ENCODE data around the gene SARDH. TPM values are rescaled to one million over a fixed set of nuclear protein-coding genes. Genes with fewer than 3 reads are reported as not detected.

The SARDH gene
- total and polyA plus RNA-seq, 2 of the 8 experiments (the other 6 are each of a cell fraction or from before 2014, with no cell fraction given) = 6.4 to 7.4 TPM

- FAIRE-seq (no peak), DNase-seq (ENCODE audit: low read depth in 1 of 2, low spot score in 2 of 2) (no peak)
- CTCF ChIA-PET (ENCODE audit: partially characterized antibody) = interaction anchor here (0.6 to 6.5 kb wide), 14 partner anchors 8 to 392 kb away, joined by 3 to 65 read pairs (median 4); partner anchors contain the start of gene SARDH
Observed at GRCh38 chr9:133779516-133780403, 41.6 kb upstream of the SARDH start.

More at GRCh38 chr9:133779516-133780403, 41.6 kb upstream of the SARDH start:
- Histone ChIP-seq H2BK20ac (ENCODE audit: low read length) (no peak overlapping the region), H3K9ac (replicated peaks in 1 of 4; ENCODE audit: extremely low read depth in 1 of 4, low read depth in 3 of 4, low read length in 3 of 4) (no peak overlapping the region), H2BK120ac (replicated peaks; ENCODE audit: low read depth, low read length) (no peak overlapping the region), H3K4me2 (ENCODE audit: insufficient read depth in 1 of 2, low read depth in 2 of 2, low read length in 2 of 2) (no peak overlapping the region), H2BK12ac (ENCODE audit: low read depth, low read length) (no peak overlapping the region), H3K4me1 (replicated peaks in 1 of 4; ENCODE audit: control insufficient read depth in 3 of 4, insufficient read depth in 4 of 4, low read length in 3 of 4) (no peaks in the 10 kb centered on the region), H3K4me3 (ENCODE audit: extremely low read depth in 1 of 4, insufficient read depth in 2 of 4, low read depth in 3 of 4, low read length in 4 of 4) (no peak overlapping the region), H3K9me3 (ENCODE audit: insufficient read depth in 2 of 2, low read depth in 1 of 2, low read length in 1 of 2) (no peaks in the 10 kb centered on the region), H3K79me2 (ENCODE audit: control insufficient read depth in 1 of 2, insufficient read depth in 2 of 2, low read length in 2 of 2) (no peaks in the 10 kb centered on the region), H3K23ac (ENCODE audit: insufficient read length) (no peak overlapping the region), H3K27ac (ENCODE audit: low read depth, low read length) (no peak overlapping the region), H3K23me2 (ENCODE audit: low read depth, low read length) (no peaks in the 10 kb centered on the region), H3K56ac (replicated peaks; ENCODE audit: insufficient read length, low read depth, low read length) (no peak overlapping the region), H2BK5ac (ENCODE audit: low read depth, low read length) (no peak overlapping the region; the same call in 1 of the 2 replicates), H4K5ac (ENCODE audit: insufficient read length, low read depth, low read length) (no peak overlapping the region), H2AFZ (ENCODE audit: low read length) (no peak overlapping the region), H4K91ac (replicated peaks; ENCODE audit: insufficient read length, low read length) (no peak overlapping the region), H3K27me3 (replicated peaks in 1 of 4; ENCODE audit: control insufficient read depth in 3 of 4, extremely low read depth in 1 of 4, insufficient read depth in 3 of 4, low read length in 3 of 4) (no peaks in the 10 kb centered on the region), H3K36me3 (ENCODE audit: control insufficient read depth in 2 of 4, insufficient read depth in 4 of 4, low read length in 3 of 4) (peaks cover under 1 to 10% (median 8%) of the 10 kb centered on the region in 4 experiments; a peak in 6 of 8 replicates), H3K4ac (replicated peaks; ENCODE audit: insufficient read length, low read depth, low read length) (no peak overlapping the region), H2BK15ac (ENCODE audit: low read length) (no peak overlapping the region), H2AK5ac (ENCODE audit: low read depth, low read length) (no peak overlapping the region), H4K20me1 (replicated peaks in 1 of 2; ENCODE audit: control insufficient read depth in 1 of 2, insufficient read depth in 2 of 2, low read length in 2 of 2) (peaks cover 2 to 10% of the 10 kb centered on the region in 2 experiments), H3K14ac (ENCODE audit: insufficient read length) (no peak overlapping the region), H3K79me1 (ENCODE audit: low read depth, low read length) (no peaks in the 10 kb centered on the region), H3K18ac (ENCODE audit: extremely low read depth, low read length) (no peak overlapping the region), H4K8ac (ENCODE audit: extremely low read depth, insufficient read depth, low read length) (no peak overlapping the region; the same call in 1 of the 2 replicates)
- POLR2A ChIA-PET (ENCODE audit: partially characterized antibody) = no interaction called here
- WGBS, 2 experiments (ENCODE audit: extremely low coverage in 1 of 2, insufficient coverage in 1 of 2, insufficient read length in 1 of 2, insufficient replicate concordance in 2 of 2, low coverage in 1 of 2, low lambda C conversion rate in 2 of 2, missing lambda C conversion rate in 1 of 2) = 92% methylated on average over 16 of the region's 19 CpGs; no CpG with 5 or more reads in 1 of the 2 experiments
